HG03097 (cell line): ENCODE measurements around the gene ZNF593.

ENCODE experiments used
- ATAC-seq: cut with Tn5 transposase; IDR thresholded peaks from one replicate; pipeline ENCODE4 v1.9.1; 2021; ENCODE audit not compliant: unreplicated experiment, low FRiP score

Gene ZNF593

DNA sequence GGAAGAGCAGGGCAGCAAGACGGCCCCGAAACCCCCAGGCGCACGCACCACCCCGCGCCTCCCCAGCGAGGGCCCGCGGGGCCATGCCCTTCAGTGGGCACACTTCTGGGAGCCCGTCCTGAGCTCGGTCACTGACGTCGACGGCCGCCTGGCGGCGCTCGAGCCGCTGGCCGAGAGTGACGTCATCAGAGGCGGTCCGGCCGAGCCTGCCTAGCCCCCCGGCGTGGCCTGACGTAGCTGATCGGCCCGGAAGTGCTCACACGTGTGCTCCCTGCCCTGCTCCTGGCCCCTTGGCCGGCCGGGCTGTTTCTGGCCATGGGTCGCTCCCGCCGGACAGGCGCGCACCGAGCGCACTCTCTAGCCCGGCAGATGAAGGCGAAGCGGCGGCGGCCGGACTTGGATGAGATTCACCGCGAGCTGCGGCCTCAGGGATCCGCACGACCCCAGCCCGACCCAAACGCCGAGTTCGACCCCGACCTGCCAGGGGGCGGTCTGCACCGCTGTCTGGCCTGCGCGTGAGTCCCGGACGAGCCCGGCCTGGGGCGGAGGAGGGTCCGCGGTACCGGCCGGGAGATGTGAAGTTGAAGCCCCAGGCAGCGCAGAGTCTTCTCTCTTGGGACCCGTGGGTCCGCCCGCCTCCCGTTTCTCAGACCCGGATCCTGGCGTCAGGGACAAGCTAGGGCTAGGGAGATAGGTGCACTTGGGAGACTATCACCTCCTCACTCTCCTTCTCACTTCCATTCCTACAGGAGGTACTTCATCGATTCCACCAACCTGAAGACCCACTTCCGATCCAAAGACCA lies at the start of gene ZNF593:
Gene ZNF593, plus strand, starts transcription at position 240 of the 803 bp plus-strand sequence. Its CDS starts 76 bp downstream, at position 316.
- peak; percentile 90 for ATAC-seq

DNA sequence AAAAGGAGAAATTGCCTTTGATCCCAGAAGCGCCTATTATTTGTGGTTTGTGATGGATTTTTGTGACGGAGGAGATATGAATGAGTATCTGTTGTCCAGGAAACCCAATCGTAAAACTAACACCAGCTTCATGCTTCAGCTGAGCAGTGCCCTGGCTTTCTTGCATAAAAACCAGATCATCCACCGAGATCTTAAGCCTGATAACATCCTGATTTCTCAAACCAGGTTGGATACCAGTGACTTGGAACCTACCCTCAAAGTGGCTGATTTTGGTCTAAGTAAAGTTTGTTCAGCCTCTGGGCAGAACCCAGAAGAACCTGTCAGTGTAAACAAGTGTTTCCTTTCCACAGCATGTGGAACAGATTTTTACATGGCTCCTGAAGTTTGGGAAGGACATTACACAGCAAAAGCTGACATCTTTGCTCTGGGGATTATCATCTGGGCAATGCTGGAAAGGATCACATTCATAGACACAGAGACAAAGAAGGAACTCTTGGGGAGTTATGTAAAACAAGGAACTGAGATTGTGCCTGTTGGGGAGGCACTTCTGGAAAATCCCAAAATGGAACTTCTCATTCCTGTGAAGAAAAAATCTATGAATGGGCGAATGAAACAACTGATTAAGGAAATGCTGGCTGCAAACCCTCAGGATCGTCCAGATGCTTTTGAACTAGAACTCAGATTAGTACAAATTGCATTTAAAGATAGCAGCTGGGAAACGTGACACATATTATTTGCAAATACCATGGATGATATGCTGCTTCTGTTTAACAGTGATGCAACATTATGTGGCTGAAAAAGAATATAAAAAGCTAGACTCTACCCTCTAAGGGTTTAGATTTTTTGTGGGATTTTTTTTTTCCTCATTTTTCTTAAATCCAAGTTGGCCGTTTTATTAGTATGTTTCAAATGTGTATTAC lies 47.6 kb upstream of the ZNF593 start:
- no peak for ATAC-seq

DNA sequence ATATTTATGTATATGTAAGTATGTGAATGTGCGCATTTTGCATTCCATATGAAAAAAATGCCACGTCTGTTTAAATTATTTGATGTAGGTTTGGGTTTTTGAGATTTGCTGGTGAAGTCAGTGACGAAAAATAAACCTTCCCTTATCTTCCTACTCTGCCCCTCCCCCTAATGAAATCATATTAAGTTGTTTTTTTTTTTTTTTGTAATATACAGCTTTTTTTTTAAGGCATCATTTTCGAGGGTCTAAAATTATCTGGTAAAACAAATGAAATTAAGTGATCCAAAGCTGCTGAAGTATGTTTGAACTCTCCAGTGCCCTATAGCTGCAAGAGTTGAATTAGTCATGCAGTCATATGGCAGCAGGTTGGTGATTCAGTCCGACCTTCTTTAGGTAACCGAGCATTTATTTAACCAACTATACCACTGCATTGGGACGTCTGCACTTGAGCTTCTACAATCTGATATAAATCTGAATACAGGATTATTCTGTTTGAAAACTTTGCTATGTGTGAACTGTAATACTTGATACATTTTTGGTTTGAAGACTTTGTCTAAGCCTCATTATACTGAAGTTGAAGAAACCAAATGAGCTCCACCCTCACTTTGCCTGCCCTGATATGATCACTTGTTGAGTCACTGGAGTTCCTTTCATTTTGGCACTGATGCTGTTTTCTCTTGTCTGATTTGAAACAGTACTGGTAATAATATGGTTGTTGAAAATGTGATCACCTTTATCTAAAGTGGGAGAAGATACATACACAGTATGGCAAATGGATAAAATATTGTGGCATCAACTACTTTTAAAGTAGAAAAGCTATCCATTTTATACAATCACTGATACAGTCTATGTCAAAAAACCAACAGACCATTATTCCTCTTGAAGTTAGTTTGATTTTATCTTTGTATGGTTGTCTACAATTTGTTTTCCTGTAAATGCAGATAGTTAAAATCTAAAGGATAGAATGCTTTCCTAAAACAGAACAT lies 46.4 kb upstream of the ZNF593 start:
- no peak for ATAC-seq

DNA sequence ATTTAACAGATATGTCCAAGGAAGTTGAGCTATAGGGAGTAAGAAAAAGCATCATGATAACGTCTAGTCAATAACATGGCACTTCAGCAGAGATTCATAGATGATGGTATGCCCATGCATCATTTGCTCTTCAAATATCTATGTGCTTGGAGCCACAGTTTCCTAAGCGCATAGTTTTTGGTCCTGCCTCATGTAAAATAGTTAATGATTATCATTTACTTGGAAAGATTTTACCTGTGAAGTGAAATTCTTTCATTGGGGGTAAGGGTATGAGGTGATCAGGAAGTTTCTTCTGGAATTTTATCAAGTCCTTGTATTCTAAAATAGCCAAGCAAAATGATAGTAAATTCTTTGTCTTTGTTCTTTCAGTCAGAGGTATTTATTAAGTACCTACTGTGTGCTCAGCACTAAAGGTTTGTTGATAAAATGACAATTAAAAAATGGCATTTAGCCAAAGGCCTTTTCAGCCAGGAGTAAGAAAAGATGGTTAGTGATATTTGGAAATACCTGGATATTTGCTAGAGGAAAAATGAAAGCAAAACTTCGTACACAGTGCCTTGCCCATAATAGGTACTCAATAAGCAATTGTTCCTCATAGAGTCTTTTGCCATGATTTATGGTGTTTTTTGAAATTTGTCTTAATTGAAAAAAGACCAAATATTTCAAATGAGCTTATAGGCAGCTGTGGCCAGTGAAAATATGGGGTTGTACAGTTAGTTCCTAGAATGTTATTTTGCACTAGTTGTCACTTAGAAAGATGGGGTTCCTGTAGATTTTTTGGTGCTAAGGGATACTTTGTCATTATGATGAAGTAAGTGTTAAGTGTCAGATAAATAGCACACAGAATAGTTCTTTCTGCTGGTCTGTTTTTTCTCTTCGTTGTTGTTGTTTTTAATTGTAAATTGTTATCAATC lies 45.0 kb upstream of the ZNF593 start:
- no peak for ATAC-seq

DNA sequence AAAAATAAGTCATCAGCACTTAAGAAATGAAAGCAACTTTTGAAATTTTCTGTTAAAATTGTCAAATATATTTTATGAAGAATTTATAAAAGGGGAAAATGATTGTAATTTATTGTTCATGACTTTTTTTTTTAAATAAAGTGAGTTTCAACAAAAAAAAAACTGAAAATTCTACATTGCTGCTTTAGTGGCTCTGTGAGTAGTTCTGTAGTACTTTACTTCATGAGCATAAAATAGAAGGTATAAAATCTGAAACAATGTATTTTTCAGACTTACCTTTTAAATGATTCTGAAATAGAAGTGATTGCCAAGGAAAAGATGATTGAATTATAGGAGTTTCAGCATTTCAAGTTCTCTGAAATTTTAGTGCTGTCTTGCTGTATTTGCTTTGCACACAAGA lies 44.3 kb upstream of the ZNF593 start:
- ATAC-seq: no peak

DNA sequence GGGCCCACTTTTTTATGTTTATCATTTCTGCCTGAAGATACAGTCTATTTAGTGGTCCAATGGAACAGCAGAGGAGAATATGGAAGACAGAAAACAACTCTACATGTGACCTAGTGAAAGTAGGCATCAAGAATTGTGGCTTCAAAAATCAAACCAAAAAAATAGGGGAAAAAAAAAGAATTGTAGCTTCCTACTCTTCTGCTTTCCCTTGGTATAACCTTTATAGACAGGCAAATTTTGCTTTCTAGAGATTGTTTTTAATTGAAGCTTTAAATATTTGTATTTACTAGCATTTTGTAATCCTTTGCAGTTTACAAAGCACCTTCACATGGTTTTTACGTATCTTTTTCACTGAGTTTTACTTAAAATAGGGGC lies 43.8 kb upstream of the ZNF593 start:
- ATAC-seq: no peak

DNA sequence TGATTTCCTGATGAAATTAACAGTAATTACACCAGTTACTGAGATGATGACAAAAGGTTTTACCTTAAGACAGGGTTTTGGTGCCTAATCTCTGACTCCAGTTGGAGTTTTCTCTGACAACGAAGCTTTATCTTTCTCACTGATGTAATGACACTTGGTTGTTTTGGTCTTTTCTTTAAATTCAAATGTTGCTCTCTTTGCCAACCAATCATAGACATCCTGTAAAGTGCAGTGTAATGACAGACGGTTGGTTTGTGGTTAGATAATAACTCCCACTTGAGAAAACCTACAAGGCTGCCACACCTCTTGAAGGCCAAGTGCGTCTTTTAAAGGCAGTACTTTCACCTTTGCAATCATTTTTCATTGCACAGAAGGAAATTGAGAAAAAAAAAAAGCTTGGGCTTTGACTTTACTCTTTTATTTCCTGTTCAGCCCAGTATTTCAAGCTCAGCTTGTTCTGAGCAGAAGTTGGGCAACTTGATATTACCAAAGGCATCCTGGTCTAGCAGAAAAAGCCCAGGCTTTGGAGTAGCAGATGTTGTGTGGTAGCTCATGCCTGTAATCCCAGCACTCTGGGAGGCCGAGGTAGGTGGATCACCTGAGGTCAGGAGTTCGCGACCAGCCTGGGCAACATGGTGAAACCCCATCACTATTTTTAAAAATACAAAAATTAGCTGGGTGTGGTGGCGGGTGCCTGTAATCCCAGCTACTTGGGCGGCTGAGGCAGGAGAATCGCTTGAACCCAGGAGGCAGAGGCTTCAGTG lies 43.2 kb upstream of the ZNF593 start:
- peak; percentile 69 for ATAC-seq

DNA sequence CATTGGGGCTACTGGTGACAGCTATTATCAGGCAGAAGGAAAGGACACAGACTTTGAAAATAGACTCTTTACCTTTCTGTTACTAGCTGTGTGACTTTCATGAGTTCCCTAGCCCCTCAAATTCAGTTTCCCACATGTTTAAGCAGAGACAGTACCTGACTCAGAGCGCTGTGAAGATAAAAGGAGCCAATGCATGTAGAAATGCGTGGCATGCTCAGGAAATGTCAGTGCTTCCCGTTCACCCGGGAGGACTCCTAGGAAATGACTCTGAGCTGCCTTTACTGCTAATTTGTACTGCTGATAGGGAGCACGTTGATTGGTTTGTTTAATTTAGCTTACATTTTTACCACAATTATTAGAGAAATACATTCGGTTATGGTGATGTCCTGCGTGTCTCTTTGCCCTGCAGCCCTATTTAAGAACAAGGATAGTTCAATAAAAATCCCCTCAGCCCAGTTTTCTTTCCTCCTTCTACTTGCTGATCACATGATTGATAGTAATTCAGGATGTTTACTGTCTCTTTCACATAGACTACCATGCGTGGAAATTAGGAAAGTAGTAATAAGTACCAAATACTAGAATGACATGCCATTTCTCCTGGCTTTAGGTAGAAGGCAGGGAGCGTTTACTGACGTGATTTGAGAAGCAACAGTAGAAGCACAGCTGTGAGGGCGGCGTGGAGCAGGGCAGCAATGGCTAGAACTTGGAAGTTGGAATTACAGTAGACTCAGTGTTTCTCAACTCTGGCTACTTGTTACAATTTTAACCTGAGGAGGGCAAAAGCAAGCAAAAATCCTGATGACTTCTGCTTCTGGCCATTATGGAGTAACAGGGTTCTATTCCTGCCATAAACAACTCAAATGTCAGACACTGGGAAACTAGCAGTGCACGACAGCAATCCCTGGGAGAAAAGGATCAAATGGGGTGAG lies 42.2 kb upstream of the ZNF593 start:
- no peak for ATAC-seq

DNA sequence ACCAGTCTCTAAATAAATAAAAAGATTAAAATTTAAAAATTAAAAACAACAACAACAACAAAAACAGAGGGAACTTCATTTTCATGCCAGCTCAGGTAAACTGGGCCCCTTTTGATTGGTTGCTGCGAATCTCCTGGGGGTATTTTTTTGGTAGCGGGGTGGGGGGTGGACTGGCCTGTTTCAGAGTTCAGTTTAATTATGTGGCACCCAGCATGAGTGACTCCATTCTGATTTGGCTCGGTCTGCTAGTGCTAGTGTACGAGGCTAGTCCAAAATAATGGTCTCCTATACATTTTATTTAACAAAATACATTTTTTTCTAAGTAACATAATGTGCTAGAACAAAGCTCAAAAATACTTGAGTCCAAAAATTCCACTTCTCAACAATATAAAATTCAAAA lies 39.9 kb upstream of the ZNF593 start:
- no peak for ATAC-seq

DNA sequence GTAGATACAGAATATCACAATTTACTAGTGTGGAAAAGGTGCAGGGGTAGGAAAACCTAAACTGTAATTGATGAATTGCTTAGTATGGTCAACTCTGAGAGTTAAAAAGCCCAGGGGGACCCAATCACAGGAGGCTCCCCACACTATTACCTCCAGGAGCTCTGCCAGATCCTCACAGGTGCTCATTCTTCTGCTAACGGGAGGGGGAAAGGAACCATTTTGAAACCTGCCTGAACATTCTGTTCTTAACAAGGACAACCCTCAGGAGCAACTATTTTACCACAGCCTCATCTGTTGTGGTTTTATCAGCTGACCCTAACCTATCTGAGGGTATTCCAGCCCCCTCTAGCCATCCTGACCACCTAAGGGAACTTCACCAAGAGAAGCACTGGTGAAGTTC lies 39.0 kb upstream of the ZNF593 start:
- no peak for ATAC-seq

DNA sequence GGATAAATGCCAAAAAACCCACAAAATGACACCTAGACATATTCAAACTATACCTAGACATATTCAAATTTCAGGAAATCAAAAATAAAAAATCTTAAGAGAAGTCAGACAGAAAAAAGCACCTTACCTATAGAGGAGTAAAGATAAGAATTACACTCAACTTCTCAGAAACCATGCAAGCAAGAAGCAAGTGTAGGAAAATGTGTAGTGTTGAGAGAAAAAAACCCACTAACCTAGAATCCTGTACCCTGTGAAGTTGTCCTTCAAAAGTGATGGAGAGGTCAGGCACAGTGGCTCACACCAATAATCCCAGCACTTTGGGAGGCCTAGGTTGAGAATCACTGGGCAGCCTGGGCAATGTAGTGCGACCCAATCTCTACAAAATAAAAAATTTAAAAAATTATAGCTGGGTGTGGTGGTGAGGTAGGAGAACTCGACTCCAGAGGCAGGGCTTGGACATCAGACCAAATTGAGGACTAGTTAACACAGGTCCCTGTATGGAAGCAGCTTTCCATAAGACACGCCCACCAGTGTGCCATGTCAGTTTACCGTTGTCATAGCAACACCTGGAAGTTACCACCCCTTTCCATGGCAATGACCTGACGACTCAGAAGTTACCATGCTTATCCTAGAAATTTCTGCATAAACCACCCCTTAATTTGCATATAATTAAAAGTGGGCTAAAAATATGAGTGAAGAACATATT lies 37.4 kb upstream of the ZNF593 start:
- ATAC-seq: no peak

DNA sequence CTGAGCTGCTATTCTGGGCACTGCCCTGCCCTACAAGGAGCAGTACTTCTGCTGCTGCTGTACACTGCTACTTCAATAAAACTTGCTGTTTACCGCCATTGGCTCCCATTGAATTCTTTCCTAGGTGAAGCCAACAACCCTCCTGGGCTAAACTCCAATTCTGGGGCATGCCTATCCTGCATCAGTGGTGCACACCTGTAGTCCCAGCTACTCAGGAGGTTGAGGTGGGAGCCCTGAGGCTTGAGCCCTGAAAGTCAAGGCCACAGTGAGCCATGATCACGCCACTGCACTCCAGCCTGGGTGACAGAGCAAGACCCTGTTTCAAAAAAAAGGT lies 36.9 kb upstream of the ZNF593 start:
- no peak for ATAC-seq

DNA sequence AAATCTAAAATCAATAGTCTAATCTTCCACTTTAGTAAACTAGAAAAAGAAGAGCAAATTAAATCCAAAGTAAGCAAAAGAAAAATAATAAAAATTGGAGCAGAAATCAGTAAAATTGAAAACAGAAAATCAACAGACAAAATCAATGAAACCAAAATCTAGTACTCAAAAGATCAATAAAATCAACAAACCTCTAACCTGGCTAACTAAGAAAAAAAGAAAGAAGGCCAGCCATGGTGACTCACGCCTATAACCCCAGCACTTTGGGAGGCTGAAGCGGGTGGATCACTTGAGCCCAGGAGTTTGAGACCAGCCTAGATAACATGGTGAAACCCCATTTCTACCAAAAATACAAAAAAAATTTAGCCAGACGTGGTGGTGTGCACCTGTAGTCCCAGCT lies 35.2 kb upstream of the ZNF593 start:
- ATAC-seq: no peak

DNA sequence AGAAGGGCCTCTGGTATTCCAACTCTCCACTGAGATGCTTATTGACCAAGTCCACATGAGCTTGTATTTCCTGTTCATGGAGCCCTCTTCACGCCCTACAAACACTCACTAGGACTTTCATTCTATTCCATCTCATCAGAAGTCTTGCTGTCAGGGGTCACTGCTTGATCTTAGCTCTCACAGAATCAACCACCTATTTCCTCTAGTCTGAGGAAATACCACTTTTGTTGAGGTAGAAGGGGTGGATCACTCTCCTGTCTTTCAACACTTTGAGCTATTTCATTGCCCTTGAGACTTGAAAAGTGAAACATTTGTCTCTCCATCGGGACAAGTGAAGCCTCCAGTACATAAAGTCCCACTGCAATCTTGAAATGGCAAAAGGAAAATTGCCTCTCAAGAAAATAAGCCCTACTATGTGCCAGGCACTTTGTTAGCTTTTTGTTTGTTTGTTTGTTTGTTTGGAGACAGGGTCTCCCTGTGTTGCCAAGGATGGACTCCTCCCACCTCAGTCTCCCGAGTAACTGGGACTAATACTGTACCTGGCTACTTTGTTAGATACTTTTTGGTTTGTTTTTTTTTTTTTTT lies 30.6 kb upstream of the ZNF593 start:
- ATAC-seq: no peak

DNA sequence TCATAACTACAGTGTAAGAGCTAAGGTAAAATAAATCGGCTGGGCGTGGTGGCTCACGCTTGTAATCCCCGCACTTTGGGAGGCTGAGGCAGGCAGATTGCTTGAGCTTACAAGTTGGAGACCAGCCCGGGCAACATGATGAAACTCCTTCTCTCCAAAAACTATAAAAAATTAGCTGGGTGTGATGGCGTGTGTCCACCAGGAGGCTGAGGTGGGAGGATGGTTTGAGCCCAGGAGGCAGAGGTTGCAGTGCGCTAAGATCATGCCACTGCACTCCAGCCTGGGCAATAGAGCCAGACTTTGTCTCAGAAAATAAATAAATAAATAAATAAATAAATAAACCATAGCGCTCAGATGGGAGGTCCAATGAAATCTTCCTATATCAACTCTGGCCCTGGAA lies 27.5 kb upstream of the ZNF593 start:
- ATAC-seq: no peak

DNA sequence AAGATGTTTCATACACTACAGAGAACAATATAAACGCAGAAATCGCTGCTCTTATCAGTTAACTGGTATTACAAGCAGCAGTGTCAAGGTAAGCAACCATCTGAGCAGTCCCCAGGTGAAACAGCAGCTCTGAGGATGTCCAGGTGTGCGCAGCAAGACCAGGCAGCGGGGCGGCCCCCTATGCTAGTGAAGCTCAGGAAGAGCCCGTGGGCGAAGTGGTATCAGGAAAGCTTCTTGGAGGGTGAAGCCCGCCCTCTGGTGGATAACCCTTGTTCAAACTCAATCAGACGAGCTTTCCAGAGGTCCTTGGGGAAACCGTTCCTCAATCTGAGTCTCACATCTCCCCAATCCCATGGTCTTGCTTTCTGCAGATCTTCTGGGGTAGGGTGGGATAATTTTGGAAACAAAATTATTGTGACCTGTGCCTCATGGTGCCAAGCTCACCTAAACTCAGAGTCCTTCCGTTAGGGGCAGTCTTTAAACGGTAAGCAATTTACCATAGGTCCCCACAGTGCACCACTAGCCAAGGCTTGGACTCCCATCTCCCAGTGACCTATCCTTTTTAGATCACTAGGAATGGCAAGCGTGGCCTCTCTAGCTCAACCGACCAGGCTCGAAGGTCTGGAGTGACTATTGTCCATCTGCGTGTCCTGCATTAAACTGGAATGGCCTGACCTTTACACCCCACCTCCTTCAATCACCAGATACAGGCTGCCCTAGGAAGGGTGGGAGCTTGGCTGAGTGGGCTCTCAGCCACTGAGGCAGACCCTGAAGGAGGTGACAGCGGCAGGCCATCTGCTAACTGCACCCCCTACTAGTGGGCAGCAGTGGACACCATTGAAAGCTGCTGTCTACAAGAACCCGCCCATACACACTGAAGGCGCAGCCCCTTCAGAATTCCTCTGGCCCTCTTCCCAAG lies 24.4 kb upstream of the ZNF593 start:
- ATAC-seq: no peak
